Natural killer cell (primary cell): Measurements from ENCODE around the gene CEP152. TPM values are rescaled to one million over a fixed set of nuclear protein-coding genes. Genes with fewer than 3 reads are reported as not detected.

Experiments
- ATAC-seq, 3 donors: fragments of 150-1000 bp in 2 of 3; fragments of 200-7000 bp in 1 of 3; cut with Tn5 transposase; 1 replicate in 1 of 3; 2 replicates in 2 of 3; pipeline ENCODE4 v1.10.0; 2021; ENCODE audit warnings: mild to moderate bottlenecking in 2 of 3, moderate library complexity in 2 of 3
- DNase-seq, 2 donors: peaks; one replicate each; pipeline versions ENCODE4 v3.0.0 to v3.0.0-alpha.2; 2013 to 2021; ENCODE audit warnings: mixed read lengths in 1 of 2
- H3K27ac ChIP-seq: one replicate; pipeline ENCODE4 v1.5.1; 2013; ENCODE audit warnings: mild to moderate bottlenecking, low read length
- H3K27me3 ChIP-seq: one replicate; pipeline ENCODE4 v1.6.1; 2013; ENCODE audit warnings: low read length; ENCODE audit not compliant: control insufficient read depth, insufficient read depth
- H3K36me3 ChIP-seq: one replicate; pipeline ENCODE4 v1.6.1; 2013; ENCODE audit warnings: low read length; ENCODE audit not compliant: control insufficient read depth, insufficient read depth
- H3K4me1 ChIP-seq: one replicate; pipeline ENCODE4 v1.6.1; 2013; ENCODE audit warnings: low read length; ENCODE audit not compliant: control insufficient read depth, insufficient read depth
- H3K4me3 ChIP-seq: one replicate; pipeline ENCODE4 v1.5.1; 2013; ENCODE audit warnings: low read length
- H3K9me3 ChIP-seq: one replicate; pipeline ENCODE4 v1.6.1; 2013; ENCODE audit warnings: low read length; ENCODE audit not compliant: control insufficient read depth, insufficient read depth
- H3K27ac Mint-ChIP-seq, 2 donors: one replicate each; pipeline ENCODE4 v1.8.0; 2022; ENCODE audit warnings: mild to moderate bottlenecking in 2 of 2, mixed read lengths in 2 of 2, moderate library complexity in 1 of 2
- H3K27me3 Mint-ChIP-seq, 2 donors: one replicate each; pipeline ENCODE4 v1.8.0; 2022; ENCODE audit warnings: low read depth in 2 of 2, mixed read lengths in 2 of 2
- H3K36me3 Mint-ChIP-seq: one replicate; pipeline ENCODE4 v1.8.0; 2022; ENCODE audit warnings: mixed read lengths
- H3K4me1 Mint-ChIP-seq, 2 donors: one replicate each; pipeline ENCODE4 v1.8.0; 2022; ENCODE audit warnings: mixed read lengths in 2 of 2
- H3K4me3 Mint-ChIP-seq: one replicate; pipeline ENCODE4 v1.8.0; 2022; ENCODE audit warnings: mild to moderate bottlenecking, moderate library complexity, mixed read lengths
- H3K9me3 Mint-ChIP-seq, 2 donors: one replicate each; pipeline ENCODE4 v1.8.0; 2022; ENCODE audit warnings: mixed read lengths in 2 of 2
- WGBS: methylation state at CpG from one replicate; pipeline ENCODE4 v1.1.7; 2013; ENCODE audit warnings: missing lambda C conversion rate; ENCODE audit not compliant: insufficient coverage; 5-methylcytosine and 5-hydroxymethylcytosine counted together
- intact Hi-C: fragments of 100-400 bp; cut with micrococcal nuclease; formaldehyde crosslinking; loops from one replicate; pipeline ENCODE4 v1.14.2; 2022
- total RNA-seq, 4 donors: library from RNA; stranded (reverse); fragments of 120-200 nt in 1 of 4; gene quantifications; one replicate each; pipeline versions ENCODE4 v1.2.3 to v1.2.4, GENCODE V29; 2013 to 2022
- TF ChIP-seq, protein P1 (sequence below): fragments of 200-600 bp; IDR thresholded peaks from one replicate; pipeline ENCODE4 v1.8.0; 2022; ENCODE audit warnings: antibody characterized with exemption

CEP152 gene
- total RNA-seq, 3 donors from 2014 or later (not counting 1 experiment from before 2014, with no cell fraction given), result 7.2 to 11.4 (median 9.2) TPM

DNA sequence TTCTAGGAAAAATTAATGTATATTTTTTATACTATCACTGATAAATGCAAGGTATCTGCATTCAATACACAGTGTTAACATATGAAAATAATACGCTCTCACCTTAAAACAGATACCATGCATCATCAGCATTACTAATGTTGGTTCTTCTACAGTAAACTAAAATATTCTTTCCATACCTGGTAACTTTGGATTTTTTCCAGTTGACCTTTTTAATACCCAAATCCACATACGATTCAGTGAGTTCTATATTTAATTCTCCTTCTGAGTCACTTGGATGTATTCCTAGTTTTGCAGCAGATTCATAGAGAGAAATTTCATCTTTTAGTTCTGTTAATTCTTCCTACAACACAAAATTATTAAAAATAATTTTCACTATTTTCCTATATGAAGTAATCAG, 29.9 kb downstream of the CEP152 start:
- Mint-ChIP-seq H3K27ac (no peak overlapping the region), H3K4me1 (no peaks in the 10 kb centered on the region), H3K36me3 (no peaks in the 10 kb centered on the region), H3K27me3 (no peaks in the 10 kb centered on the region), H3K9me3 (no peaks in the 10 kb centered on the region), H3K4me3 (no peak overlapping the region)
- Histone ChIP-seq H3K4me1 (no peaks in the 10 kb centered on the region), H3K4me3 (no peak overlapping the region), H3K36me3 (peaks cover 9% of the 10 kb centered on the region), H3K27ac (no peak overlapping the region), H3K9me3 (no peaks in the 10 kb centered on the region), H3K27me3 (no peaks in the 10 kb centered on the region)
- ATAC-seq (no peak), DNase-seq (no peak)
- TF ChIP-seq, protein P1, sequence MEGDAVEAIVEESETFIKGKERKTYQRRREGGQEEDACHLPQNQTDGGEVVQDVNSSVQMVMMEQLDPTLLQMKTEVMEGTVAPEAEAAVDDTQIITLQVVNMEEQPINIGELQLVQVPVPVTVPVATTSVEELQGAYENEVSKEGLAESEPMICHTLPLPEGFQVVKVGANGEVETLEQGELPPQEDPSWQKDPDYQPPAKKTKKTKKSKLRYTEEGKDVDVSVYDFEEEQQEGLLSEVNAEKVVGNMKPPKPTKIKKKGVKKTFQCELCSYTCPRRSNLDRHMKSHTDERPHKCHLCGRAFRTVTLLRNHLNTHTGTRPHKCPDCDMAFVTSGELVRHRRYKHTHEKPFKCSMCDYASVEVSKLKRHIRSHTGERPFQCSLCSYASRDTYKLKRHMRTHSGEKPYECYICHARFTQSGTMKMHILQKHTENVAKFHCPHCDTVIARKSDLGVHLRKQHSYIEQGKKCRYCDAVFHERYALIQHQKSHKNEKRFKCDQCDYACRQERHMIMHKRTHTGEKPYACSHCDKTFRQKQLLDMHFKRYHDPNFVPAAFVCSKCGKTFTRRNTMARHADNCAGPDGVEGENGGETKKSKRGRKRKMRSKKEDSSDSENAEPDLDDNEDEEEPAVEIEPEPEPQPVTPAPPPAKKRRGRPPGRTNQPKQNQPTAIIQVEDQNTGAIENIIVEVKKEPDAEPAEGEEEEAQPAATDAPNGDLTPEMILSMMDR, result no peak
- intact Hi-C loops, result no loop called here
- WGBS, result 100% methylated on average over 1 of the region's 2 CpGs

DNA sequence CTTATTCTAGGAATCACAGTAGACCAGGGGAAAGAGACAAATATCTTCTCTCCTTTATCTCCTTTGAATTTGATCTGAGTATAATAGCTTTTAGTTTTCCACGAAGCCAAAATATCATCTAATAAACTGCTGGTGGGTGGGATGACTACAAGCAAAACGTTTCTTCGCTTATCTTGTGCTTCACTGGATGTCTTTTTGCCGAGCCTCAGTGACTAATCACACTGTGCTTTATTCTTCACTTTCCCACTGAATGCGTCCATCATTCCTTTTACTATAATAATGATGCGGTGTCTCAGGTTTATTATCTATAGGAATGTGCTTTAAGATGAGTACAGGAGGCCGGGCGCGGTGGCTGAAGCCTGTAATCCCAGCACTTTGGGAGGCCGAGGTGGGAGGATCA, 32.5 kb downstream of the CEP152 start:
- Histone ChIP-seq H3K36me3 (peaks cover 9% of the 10 kb centered on the region), H3K9me3 (no peaks in the 10 kb centered on the region), H3K4me3 (no peak overlapping the region), H3K4me1 (no peaks in the 10 kb centered on the region), H3K27ac (no peak overlapping the region), H3K27me3 (no peaks in the 10 kb centered on the region)
- TF ChIP-seq, protein P1, result no peak
- no peaks in the 10 kb centered on the region for H3K36me3 Mint-ChIP-seq
- no peak for ATAC-seq
- no peaks in the 10 kb centered on the region for H3K4me1 Mint-ChIP-seq
- no peaks in the 10 kb centered on the region for H3K27me3 Mint-ChIP-seq
- no peak for DNase-seq
- H3K9me3 Mint-ChIP-seq, result no peaks in the 10 kb centered on the region
- H3K27ac Mint-ChIP-seq, result no peak overlapping the region
- 95% methylated on average over 9 of the region's 10 CpGs for WGBS
- intact Hi-C loops, result no loop called here
- H3K4me3 Mint-ChIP-seq, result no peak overlapping the region

DNA sequence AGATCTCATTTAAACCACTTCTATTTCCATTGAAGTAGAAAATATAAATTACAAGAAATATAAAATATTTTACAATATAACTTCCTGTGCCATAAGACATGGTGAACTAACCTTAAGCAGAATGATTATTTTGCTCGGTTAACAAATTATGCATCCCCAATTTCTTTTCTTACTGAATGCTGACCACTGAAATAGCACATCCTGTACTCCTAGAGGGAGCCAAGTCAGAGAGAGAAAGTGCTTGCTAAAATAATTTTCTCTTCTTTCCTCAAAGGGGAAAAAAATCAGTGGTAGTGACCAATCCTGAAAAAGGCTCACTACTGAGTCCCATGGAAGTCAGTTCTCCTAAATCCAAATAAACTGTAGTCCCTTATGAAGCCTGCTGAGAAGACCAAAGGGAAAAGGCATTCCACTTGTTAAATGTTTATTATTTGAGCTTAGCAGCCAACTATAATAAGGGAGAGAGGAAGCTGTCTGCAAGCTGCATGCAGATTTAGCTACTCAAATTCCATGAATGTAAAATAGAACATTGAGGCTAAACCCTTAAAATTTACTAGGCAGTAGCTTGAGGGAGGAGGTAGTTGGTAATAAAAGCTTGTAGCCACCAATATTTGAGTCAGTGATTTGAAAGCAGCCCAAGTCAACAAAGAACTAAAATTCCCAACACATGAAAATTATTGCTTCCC, 33.1 kb downstream of the CEP152 start:
- DNase-seq (no peak), ATAC-seq (no peak)
- TF ChIP-seq, protein P1, result no peak
- no peak overlapping the region for H3K4me3 Mint-ChIP-seq
- H3K36me3 ChIP-seq, result peaks cover 9% of the 10 kb centered on the region
- intact Hi-C loops, result no loop called here
- H3K4me1 Mint-ChIP-seq, result no peaks in the 10 kb centered on the region
- no peak overlapping the region for H3K27ac Mint-ChIP-seq
- no peak overlapping the region for H3K4me3 ChIP-seq
- no peaks in the 10 kb centered on the region for H3K27me3 ChIP-seq
- no peaks in the 10 kb centered on the region for H3K27me3 Mint-ChIP-seq
- no peaks in the 10 kb centered on the region for H3K9me3 ChIP-seq
- H3K27ac ChIP-seq, result no peak overlapping the region
- WGBS, result 83% methylated on average over 1 of the region's 1 CpG
- no peaks in the 10 kb centered on the region for H3K9me3 Mint-ChIP-seq
- H3K36me3 Mint-ChIP-seq, result no peaks in the 10 kb centered on the region
- H3K4me1 ChIP-seq, result no peaks in the 10 kb centered on the region

DNA sequence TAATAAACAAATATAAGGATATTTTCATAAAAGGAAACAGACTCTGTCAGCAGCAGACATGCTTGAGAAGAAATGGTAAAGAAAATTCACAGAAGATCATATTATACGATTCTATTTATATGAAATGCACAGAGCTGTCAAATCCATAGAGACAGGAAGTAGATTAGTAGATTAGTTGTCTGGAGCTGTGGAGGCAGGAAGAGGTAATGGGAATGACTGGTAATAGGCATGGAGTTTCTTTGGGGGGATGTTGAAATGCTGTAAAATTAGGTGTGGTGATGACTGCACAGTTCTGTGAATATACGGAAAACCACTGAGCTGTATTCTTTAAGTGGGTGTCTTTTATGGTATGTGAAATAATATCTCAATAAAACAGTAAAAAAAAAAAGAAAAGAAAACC, 35.3 kb downstream of the CEP152 start:
- no peak overlapping the region for H3K27ac Mint-ChIP-seq
- H3K36me3 ChIP-seq, result peaks cover 8% of the 10 kb centered on the region
- WGBS, result 100% methylated on average over 1 of the region's 2 CpGs

More for the DNA sequence above, 35.3 kb downstream of the CEP152 start:
- Mint-ChIP-seq H3K27me3 (no peaks in the 10 kb centered on the region), H3K36me3 (no peaks in the 10 kb centered on the region), H3K4me1 (no peaks in the 10 kb centered on the region), H3K4me3 (no peak overlapping the region), H3K9me3 (no peaks in the 10 kb centered on the region)
- H3K4me3 ChIP-seq, result no peak overlapping the region
- TF ChIP-seq, protein P1, result no peak
- H3K27ac ChIP-seq, result no peak overlapping the region
- intact Hi-C loops, result no loop called here
- ATAC-seq, result no peak
- H3K9me3 ChIP-seq, result no peaks in the 10 kb centered on the region
- no peaks in the 10 kb centered on the region for H3K27me3 ChIP-seq
- no peak for DNase-seq
- H3K4me1 ChIP-seq, result no peaks in the 10 kb centered on the region
